ENCODE measurements around the gene ZNF609. TPM values are rescaled to one million over a fixed set of nuclear protein-coding genes. Genes with fewer than 3 reads are reported as not detected.
A peak's percentile ranks its signal among the peaks of the same experiment; 100 is the strongest.

Gene ZNF609
- total RNA-seq, 1 donor from 2014 or later: 48.2 TPM

GRCh38 chr15:64731012-64731804 lies 270.8 kb downstream of the ZNF609 start:
- peak; percentile 92 for DNase-seq (ENCODE audit: low spot score)
- intact Hi-C loops (cut with DNase I): loop anchor here (10.0 kb wide), 1 partner anchor 174 kb away; no protein-coding TSS in a partner anchor
- ATAC-seq: peak; percentile 77

- no peak for ATAC-seq
- intact Hi-C loops (cut with DNase I): loop anchor here (10.0 kb wide), 1 partner anchor 173 kb away; no protein-coding TSS in a partner anchor
- no peak for DNase-seq (ENCODE audit: low spot score)
Observed at GRCh38 chr15:64731805-64732151, 271.4 kb downstream of the ZNF609 start.

GRCh38 chr15:64732156-64732860 lies 271.9 kb downstream of the ZNF609 start:
- DNase-seq (ENCODE audit: low spot score) (no peak), ATAC-seq (no peak)

More at GRCh38 chr15:64732156-64732860, 271.9 kb downstream of the ZNF609 start:
- intact Hi-C loops (cut with DNase I): loop anchor here (10.0 kb wide), 1 partner anchor 172 kb away; no protein-coding TSS in a partner anchor

Other genes starting within 250 kb of the ZNF609 start
- 24.0 TPM for gene CSNK1G1, start 104.4 kb upstream of the ZNF609 start, total RNA-seq
- not detected for gene PCLAF, start 79.1 kb upstream of the ZNF609 start, total RNA-seq
- gene TRIP4, start 72.7 kb upstream of the ZNF609 start, total RNA-seq: 25.9 TPM

All from sciatic nerve (tissue), 2 donors.